ENCODE measurements around the gene ARHGEF17.

Gene ARHGEF17

DNA sequence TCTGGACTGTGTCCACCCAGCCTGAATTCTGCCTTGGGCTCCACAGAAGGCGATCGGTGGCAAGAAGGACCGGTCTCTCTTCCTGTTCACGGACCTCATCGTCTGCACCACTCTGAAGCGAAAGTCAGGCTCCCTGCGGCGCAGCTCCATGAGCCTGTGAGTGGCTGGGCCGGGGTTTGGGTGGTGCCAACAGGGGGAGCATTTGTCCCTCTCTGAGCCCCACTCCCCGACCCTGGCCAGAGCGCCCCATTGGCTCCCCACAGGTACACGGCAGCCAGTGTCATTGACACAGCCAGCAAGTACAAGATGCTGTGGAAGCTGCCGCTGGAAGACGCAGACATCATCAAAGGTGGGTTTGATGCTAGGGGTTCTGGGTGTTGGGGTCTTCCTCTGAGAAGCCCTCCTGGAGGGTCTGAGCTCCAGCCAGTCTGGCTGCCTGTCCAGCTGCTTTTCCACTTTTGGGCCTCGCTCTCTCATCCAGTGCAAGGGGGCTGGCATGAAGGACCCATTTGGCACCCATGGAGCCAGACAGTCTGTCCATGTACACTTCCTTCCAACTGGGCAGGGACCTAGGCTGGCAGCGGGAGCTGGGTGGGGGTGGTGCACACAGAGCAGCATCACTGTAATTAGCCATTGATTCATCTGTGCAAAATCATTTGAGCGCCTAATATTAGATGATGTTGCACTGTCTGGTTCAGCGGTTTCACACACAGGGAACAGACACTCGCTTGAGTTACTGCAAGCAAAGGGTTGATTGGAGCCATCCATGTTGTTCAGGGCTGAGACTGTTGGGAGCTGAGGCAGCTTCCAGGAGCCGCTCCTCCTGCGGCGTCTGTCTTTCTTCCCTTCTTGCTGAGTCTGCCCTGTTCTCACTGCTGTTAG, 49.1 kb downstream of the ARHGEF17 start:
- no peak overlapping the region for H3K9ac ChIP-seq (ENCODE audit: low read depth, low read length)
- H3K9me3 ChIP-seq (replicated peaks; ENCODE audit: low read length) = no peaks in the 10 kb centered on the region
- peaks cover 21% of the 10 kb centered on the region for H3K4me1 ChIP-seq (ENCODE audit: control insufficient read depth, insufficient read depth, low read length)
- no peaks in the 10 kb centered on the region for H3K27me3 ChIP-seq (ENCODE audit: control insufficient read depth, insufficient read depth, low read length)
- H3K4me3 ChIP-seq (ENCODE audit: low read length) = no peak overlapping the region
- H3K4me2 ChIP-seq (ENCODE audit: low read length) = no peak overlapping the region
- peaks cover 62% of the 10 kb centered on the region for H3K36me3 ChIP-seq (ENCODE audit: insufficient read depth, low read length)

DNA sequence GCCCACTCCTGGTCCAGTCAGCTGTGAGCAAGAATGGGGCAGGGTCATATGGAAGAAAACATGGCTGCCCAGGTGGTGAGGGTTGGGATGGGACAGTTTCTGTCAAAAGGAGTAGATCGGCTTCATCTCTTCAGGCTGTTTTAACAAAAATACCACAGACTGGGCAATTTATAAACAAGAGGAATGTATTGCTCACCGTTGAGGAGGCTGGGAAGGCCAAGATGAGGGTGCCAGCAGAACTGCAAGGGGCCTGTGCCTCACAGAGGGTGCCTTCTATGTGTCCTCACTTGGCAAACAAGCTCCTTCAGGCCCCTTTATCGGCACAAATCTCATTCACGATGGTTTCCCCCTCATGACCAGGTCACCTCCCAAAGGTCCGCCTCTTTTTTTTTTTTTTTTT, 50.0 kb downstream of the ARHGEF17 start:
- peaks cover 21% of the 10 kb centered on the region for H3K4me1 ChIP-seq (ENCODE audit: control insufficient read depth, insufficient read depth, low read length)
- no peaks in the 10 kb centered on the region for H3K27me3 ChIP-seq (ENCODE audit: control insufficient read depth, insufficient read depth, low read length)
- H3K9ac ChIP-seq (ENCODE audit: low read depth, low read length) = no peak overlapping the region
- H3K4me2 ChIP-seq (ENCODE audit: low read length) = no peak overlapping the region
- peaks cover 67% of the 10 kb centered on the region for H3K36me3 ChIP-seq (ENCODE audit: insufficient read depth, low read length)
- H3K4me3 ChIP-seq (ENCODE audit: low read length) = no peak overlapping the region
- H3K9me3 ChIP-seq (replicated peaks; ENCODE audit: low read length) = no peaks in the 10 kb centered on the region

DNA sequence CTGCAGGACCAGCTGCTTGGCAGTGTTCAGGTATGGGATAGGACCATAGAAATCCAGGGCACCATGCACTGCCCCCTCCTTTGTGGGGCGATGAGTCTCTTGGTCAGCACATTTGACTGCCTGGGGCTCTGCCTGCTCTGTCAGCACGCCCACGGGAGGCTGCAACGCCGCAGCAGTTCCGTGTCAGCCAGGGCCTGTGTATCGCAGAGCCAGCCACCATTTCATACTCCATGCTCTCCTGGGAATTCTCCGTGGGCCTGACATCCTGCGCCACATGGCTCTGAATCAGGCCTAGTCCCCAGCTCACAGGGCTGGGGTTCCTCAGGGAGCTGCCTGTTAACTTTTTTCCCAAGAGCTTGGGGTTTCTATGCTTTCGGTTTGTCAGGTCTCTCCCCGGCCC, 51.3 kb downstream of the ARHGEF17 start:
- Histone ChIP-seq H3K9ac (ENCODE audit: low read depth, low read length) (peak overlapping the region; percentile 71), H3K4me1 (ENCODE audit: control insufficient read depth, insufficient read depth, low read length) (peaks cover 21% of the 10 kb centered on the region), H3K4me2 (ENCODE audit: low read length) (peak overlapping the region; percentile 47), H3K27me3 (ENCODE audit: control insufficient read depth, insufficient read depth, low read length) (no peaks in the 10 kb centered on the region), H3K4me3 (ENCODE audit: low read length) (peak overlapping the region; percentile 5), H3K36me3 (ENCODE audit: insufficient read depth, low read length) (peaks cover 73% of the 10 kb centered on the region), H3K9me3 (replicated peaks; ENCODE audit: low read length) (no peaks in the 10 kb centered on the region)

- H3K4me2 ChIP-seq (ENCODE audit: low read length) = peak overlapping the region; percentile 47
- H3K9me3 ChIP-seq (replicated peaks; ENCODE audit: low read length) = no peaks in the 10 kb centered on the region
- H3K4me1 ChIP-seq (ENCODE audit: control insufficient read depth, insufficient read depth, low read length) = peaks cover 21% of the 10 kb centered on the region
- peak overlapping the region; percentile 71 for H3K9ac ChIP-seq (ENCODE audit: low read depth, low read length)
- peaks cover 81% of the 10 kb centered on the region for H3K36me3 ChIP-seq (ENCODE audit: insufficient read depth, low read length)
- no peaks in the 10 kb centered on the region for H3K27me3 ChIP-seq (ENCODE audit: control insufficient read depth, insufficient read depth, low read length)
- no peak overlapping the region for H3K4me3 ChIP-seq (ENCODE audit: low read length)
Observed at GRCh38 chr11:73359930-73360742, 52.1 kb downstream of the ARHGEF17 start.

- no peak overlapping the region for H3K4me3 ChIP-seq (ENCODE audit: low read length)
- H3K9me3 ChIP-seq (replicated peaks; ENCODE audit: low read length) = no peaks in the 10 kb centered on the region
- no peaks in the 10 kb centered on the region for H3K27me3 ChIP-seq (ENCODE audit: control insufficient read depth, insufficient read depth, low read length)
- H3K36me3 ChIP-seq (ENCODE audit: insufficient read depth, low read length) = peaks cover 81% of the 10 kb centered on the region
- H3K9ac ChIP-seq (ENCODE audit: low read depth, low read length) = no peak overlapping the region
- H3K4me1 ChIP-seq (ENCODE audit: control insufficient read depth, insufficient read depth, low read length) = peaks cover 21% of the 10 kb centered on the region
- no peak overlapping the region for H3K4me2 ChIP-seq (ENCODE audit: low read length)
Observed at GRCh38 chr11:73360743-73361369, 52.8 kb downstream of the ARHGEF17 start.

- Histone ChIP-seq H3K27me3 (ENCODE audit: control insufficient read depth, insufficient read depth, low read length) (no peaks in the 10 kb centered on the region), H3K9ac (ENCODE audit: low read depth, low read length) (no peak overlapping the region), H3K4me2 (ENCODE audit: low read length) (no peak overlapping the region), H3K4me1 (ENCODE audit: control insufficient read depth, insufficient read depth, low read length) (peaks cover 21% of the 10 kb centered on the region), H3K4me3 (ENCODE audit: low read length) (no peak overlapping the region), H3K9me3 (replicated peaks; ENCODE audit: low read length) (no peaks in the 10 kb centered on the region), H3K36me3 (ENCODE audit: insufficient read depth, low read length) (peaks cover 74% of the 10 kb centered on the region)
Observed at GRCh38 chr11:73361953-73362776, 54.1 kb downstream of the ARHGEF17 start.

- Histone ChIP-seq H3K4me2 (ENCODE audit: low read length) (no peak overlapping the region), H3K9ac (ENCODE audit: low read depth, low read length) (no peak overlapping the region), H3K36me3 (ENCODE audit: insufficient read depth, low read length) (peaks cover 74% of the 10 kb centered on the region), H3K9me3 (replicated peaks; ENCODE audit: low read length) (no peaks in the 10 kb centered on the region), H3K4me3 (ENCODE audit: low read length) (no peak overlapping the region), H3K4me1 (ENCODE audit: control insufficient read depth, insufficient read depth, low read length) (peaks cover 16% of the 10 kb centered on the region), H3K27me3 (ENCODE audit: control insufficient read depth, insufficient read depth, low read length) (no peaks in the 10 kb centered on the region)
Observed at GRCh38 chr11:73363147-73363546, 55.1 kb downstream of the ARHGEF17 start.

GRCh38 chr11:73365352-73366264, 57.5 kb downstream of the ARHGEF17 start:
- Histone ChIP-seq H3K27me3 (ENCODE audit: control insufficient read depth, insufficient read depth, low read length) (no peaks in the 10 kb centered on the region), H3K36me3 (ENCODE audit: insufficient read depth, low read length) (peaks cover 66% of the 10 kb centered on the region), H3K9me3 (replicated peaks; ENCODE audit: low read length) (no peaks in the 10 kb centered on the region), H3K4me2 (ENCODE audit: low read length) (no peak overlapping the region), H3K4me1 (ENCODE audit: control insufficient read depth, insufficient read depth, low read length) (no peaks in the 10 kb centered on the region), H3K4me3 (ENCODE audit: low read length) (no peak overlapping the region), H3K9ac (ENCODE audit: low read depth, low read length) (no peak overlapping the region)

- Histone ChIP-seq H3K4me2 (ENCODE audit: low read length) (no peak overlapping the region), H3K27me3 (ENCODE audit: control insufficient read depth, insufficient read depth, low read length) (no peaks in the 10 kb centered on the region), H3K36me3 (ENCODE audit: insufficient read depth, low read length) (peaks cover 60% of the 10 kb centered on the region), H3K9me3 (replicated peaks; ENCODE audit: low read length) (no peaks in the 10 kb centered on the region), H3K9ac (ENCODE audit: low read depth, low read length) (no peak overlapping the region), H3K4me1 (ENCODE audit: control insufficient read depth, insufficient read depth, low read length) (no peaks in the 10 kb centered on the region), H3K4me3 (ENCODE audit: low read length) (no peak overlapping the region)
Observed at GRCh38 chr11:73366265-73366610, 58.2 kb downstream of the ARHGEF17 start.

- Histone ChIP-seq H3K9ac (ENCODE audit: low read depth, low read length) (no peak overlapping the region), H3K27me3 (ENCODE audit: control insufficient read depth, insufficient read depth, low read length) (no peaks in the 10 kb centered on the region), H3K4me2 (ENCODE audit: low read length) (no peak overlapping the region), H3K36me3 (ENCODE audit: insufficient read depth, low read length) (peaks cover 53% of the 10 kb centered on the region), H3K4me3 (ENCODE audit: low read length) (no peak overlapping the region), H3K4me1 (ENCODE audit: control insufficient read depth, insufficient read depth, low read length) (no peaks in the 10 kb centered on the region), H3K9me3 (replicated peaks; ENCODE audit: low read length) (no peaks in the 10 kb centered on the region)
Observed at GRCh38 chr11:73366953-73367352, 58.9 kb downstream of the ARHGEF17 start.

Measured in skeletal muscle satellite cell (primary cell).